Motor neuron (in vitro differentiated cells): ENCODE results near the gene GABPA. TPM values are rescaled to one million over a fixed set of nuclear protein-coding genes. Genes with fewer than 3 reads are reported as not detected.
A peak's percentile ranks its signal among the peaks of the same experiment; 100 is the strongest.

ENCODE experiments used
- ATAC-seq, 8 experiments: fragments of 200-7000 bp; cut with Tn5 transposase; replicated peaks in 6 of 8; 2 replicates each; pipeline ENCODE4 v1.8.0; 2021; ENCODE audit warnings: mild to moderate bottlenecking in 8 of 8, moderate library complexity in 8 of 8
- H3K27ac ChIP-seq, 2 donors: fragments of 250-450 bp; sonication (Bioruptor Pico); 2 replicates each; pipeline ENCODE4 v1.9.0; 2021; ENCODE audit warnings: antibody characterized with exemption in 2 of 2, mild to moderate bottlenecking in 2 of 2, moderate library complexity in 1 of 2
- H3K4me1 ChIP-seq, 2 donors: fragments of 250-450 bp; sonication (Bioruptor Pico); replicated peaks in 1 of 2; 2 replicates each; pipeline ENCODE4 v1.6.1; 2021; ENCODE audit warnings: antibody characterized with exemption in 2 of 2, mild to moderate bottlenecking in 2 of 2, moderate library complexity in 1 of 2
- H3K4me3 ChIP-seq, 5 donors: fragments of 250-450 bp; sonication (Bioruptor Pico); 2 replicates each; pipeline ENCODE4 v1.9.0; 2021; ENCODE audit warnings: antibody characterized with exemption in 5 of 5, mild to moderate bottlenecking in 5 of 5, moderate library complexity in 4 of 5
- WGBS, 10 experiments: fragments of 450-650 bp; shearing (Covaris generic); methylation state at CpG; one replicate each; pipeline ENCODE4 v1.0.0; 2022; 5-methylcytosine and 5-hydroxymethylcytosine counted together
- in situ Hi-C, 9 experiments: fragments of 400-800 bp; cut with MboI; loops; one replicate each; pipeline ENCODE4 v1.15.0; 2021; ENCODE audit warnings: low sequenced_read_pairs in 9 of 9, low pct_unique_long_range_greater_than_20kb in 2 of 9; ENCODE audit not compliant: unreplicated experiment in 9 of 9
- total RNA-seq, 8 experiments: library from RNA; unstranded; fragments of 300-600 nt; gene quantifications; 2 replicates each; pipeline versions ENCODE4 v1.2.3 to v1.2.4, GENCODE V29; 2022

Gene GABPA
- total RNA-seq, 8 experiments from 2014 or later: 17.4 to 35.8 (median 21.4) TPM

DNA sequence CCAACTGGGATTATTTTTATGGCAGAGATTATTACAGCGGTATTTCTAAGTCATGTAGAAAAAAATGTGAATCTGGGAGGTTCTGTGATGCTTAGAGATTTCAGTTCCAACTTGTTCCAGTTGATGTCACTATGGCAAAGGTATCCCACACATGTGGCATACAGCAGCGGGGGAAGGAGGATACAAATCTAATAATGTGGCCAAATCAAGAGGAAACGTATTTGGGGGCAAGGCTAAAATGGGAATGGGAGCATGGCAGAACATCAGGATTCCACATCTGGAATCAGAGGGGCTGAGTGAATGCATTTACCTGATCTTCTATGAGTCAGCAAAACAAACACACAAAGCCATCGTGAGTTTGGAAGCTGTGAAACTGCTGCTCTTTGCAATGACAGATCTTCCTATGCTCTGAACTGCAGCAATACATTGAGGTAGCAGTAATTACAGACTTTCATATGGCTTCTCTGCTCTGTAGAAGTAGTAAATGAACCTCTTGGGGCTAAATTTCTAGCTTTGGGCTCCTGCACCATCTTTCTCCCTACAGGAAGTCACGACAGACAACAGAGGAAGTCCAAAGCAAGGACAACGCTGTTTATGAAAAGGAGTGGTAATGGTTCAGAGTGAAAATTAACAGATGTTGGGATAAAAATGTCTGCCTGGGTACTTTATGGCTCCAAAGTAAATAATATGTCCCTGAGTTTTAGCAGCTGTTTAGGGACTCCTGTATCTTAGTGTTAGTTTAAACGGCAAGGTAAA is 55.5 kb downstream of the GABPA start:
- peak; percentile 66 to 92 (median 83) for ATAC-seq
- H3K27ac ChIP-seq: no peak overlapping the region
- WGBS, 10 experiments: 0 to 92% (median 78%) methylated on average over 1 to 6 of the region's 7 CpGs
- in situ Hi-C loops: loop anchor here in 1 of 9 experiments (25.0 kb wide), 1 partner anchor 922 kb away; no protein-coding TSS in a partner anchor
- H3K4me3 ChIP-seq: no peak overlapping the region
- peaks cover 0 to 7% of the 10 kb centered on the region in 2 donors for H3K4me1 ChIP-seq

DNA sequence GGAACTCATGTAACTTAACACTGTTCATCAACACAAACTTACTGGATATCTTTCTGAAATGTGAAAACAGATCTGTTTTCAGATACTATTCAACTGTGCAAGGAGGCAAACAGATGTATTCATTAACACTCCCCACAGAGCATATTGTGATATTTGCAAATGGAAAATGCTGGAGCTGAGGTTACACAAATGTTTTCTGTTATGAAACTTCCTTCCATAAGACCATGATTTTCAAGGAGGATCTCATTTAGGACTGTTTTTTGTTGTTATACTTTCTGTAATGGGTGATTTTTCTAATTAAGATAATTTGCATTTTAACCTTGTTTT is 56.1 kb downstream of the GABPA start:
- Histone ChIP-seq H3K4me1 (peaks cover 0 to 7% of the 10 kb centered on the region in 2 donors), H3K27ac (no peak overlapping the region), H3K4me3 (no peak overlapping the region)
- peak in 3 of 8 experiments; percentile 58 to 64 (median 61) for ATAC-seq
- in situ Hi-C loops: loop anchor here in 1 of 9 experiments (25.0 kb wide), 1 partner anchor 921 kb away; no protein-coding TSS in a partner anchor

DNA sequence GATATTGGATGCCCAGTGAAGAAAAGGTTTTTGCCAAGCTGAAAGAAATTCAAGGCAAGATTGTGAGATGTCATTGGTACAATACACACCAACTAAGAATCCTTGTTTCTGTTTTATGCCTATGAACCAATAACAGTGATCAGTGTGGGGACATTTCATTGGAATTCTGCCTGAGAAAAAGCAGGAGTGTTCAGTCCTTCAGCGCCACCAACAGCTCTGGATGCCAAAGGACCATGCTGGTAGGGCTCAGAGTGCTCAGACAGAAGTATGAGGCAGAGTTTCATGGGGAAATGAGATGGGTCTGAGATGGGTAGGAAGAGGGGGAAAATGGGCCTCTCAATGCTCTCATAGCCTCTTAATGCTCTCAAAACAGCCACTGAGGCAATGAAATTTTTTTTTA is 56.5 kb downstream of the GABPA start:
- in situ Hi-C loops: loop anchor here in 1 of 9 experiments (25.0 kb wide), 1 partner anchor 921 kb away; no protein-coding TSS in a partner anchor
- peak in 3 of 8 experiments; percentile 61 to 68 (median 62) for ATAC-seq
- Histone ChIP-seq H3K27ac (no peak overlapping the region), H3K4me1 (peaks cover 0 to 7% of the 10 kb centered on the region in 2 donors), H3K4me3 (no peak overlapping the region)
- WGBS, 10 experiments: 43 to 100% (median 100%) methylated on average over 1 of the region's 1 CpG; no CpG with 5 or more reads in 3 of the 10 experiments

DNA sequence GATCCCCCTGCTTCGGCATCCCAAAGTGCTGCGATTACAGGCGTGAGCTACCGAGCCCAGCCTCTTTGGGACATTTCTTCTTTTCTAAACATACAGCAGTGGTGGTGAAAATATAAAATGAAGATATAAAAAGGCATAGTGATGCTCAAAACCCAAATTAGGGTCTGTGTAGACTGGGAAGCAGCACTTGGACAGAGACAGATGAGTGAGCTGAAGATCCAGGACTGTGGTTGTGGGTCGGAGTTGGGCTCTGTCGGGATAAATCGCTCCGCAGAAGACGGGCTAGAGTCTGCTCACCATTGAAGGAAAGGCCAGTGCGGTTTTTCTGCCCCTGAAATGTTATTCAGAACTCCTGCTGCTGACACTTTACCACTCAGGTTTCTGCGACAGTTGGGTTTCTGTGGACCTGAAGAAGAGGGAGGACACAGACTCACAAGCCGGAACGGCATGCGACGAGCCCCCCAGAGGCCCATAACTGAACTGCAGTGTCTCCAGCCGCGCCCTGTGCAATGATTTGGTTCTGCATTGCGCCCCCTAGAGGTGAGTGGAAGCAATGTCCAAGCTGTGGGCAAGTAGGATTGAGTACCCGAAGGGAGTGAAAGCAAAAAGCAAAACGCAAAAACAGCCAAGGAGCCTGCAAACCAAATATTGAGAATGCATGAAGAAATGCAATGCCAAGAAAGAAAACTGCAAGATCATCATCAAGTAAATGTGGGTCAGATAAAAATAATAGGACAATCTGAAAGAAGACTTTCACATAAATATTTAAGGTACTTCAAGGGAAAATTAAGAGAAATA is 66.6 kb downstream of the GABPA start:
- Histone ChIP-seq H3K4me1 (no peaks in the 10 kb centered on the region), H3K4me3 (no peak overlapping the region), H3K27ac (no peak overlapping the region)
- peak in 6 of 8 experiments; percentile 16 to 98 (median 75) for ATAC-seq
- 2 to 72% (median 21%) methylated on average over 3 to 11 of the region's 20 CpGs; no CpG with 5 or more reads in 1 of the 10 experiments for WGBS, 10 experiments
- in situ Hi-C loops: loop anchor here in 1 of 9 experiments (10.0 kb wide), 1 partner anchor 63 kb away; no protein-coding TSS in a partner anchor

DNA sequence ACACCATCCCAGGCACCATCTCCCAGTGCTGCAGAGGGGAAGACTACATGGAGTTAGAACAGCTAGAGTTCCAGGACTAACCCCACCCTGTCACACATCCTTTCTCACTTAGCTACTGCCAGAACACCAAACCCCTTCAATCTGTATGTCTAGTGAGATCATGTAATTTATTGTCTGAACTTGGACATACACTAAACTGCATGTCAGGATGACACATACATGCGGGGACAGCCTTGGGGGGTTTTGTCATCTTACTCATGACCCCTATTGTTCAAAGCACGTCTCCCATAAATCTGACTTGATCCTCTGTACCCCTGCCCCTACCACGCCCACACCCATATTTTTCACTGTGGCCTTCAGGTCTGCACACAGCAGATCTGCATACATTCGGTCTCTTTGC is 71.3 kb downstream of the GABPA start:
- Histone ChIP-seq H3K4me3 (no peak overlapping the region), H3K4me1 (peaks cover 0 to 2% of the 10 kb centered on the region in 2 donors), H3K27ac (no peak overlapping the region)
- peak; percentile 9 to 90 (median 66) for ATAC-seq
- WGBS, 10 experiments: 20 to 100% (median 70%) methylated on average over 1 to 3 of the region's 4 CpGs; no CpG with 5 or more reads in 3 of the 10 experiments
- in situ Hi-C loops: loop anchor here in 1 of 9 experiments (10.0 kb wide), 1 partner anchor 59 kb away; no protein-coding TSS in a partner anchor

DNA sequence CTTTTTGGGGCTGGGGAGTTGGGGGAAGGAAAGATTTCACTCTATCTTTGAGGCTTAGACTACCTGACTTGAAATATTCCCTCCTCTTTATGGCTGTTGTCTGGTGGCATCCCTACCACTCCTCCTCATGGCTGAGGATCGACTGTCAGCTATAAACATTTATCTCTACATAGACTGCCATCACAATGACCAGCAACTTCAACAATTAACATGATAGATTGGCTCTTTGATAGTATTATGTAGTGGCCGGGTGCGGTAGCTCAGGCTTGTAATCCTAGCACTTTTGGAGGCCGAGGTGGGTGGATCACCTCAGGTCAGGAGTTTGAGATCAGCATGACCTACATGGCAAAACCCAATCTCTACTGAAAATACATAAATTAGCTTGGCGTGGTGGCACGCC is 72.4 kb downstream of the GABPA start:
- in situ Hi-C loops: loop anchor here in 1 of 9 experiments (10.0 kb wide), 1 partner anchor 58 kb away; no protein-coding TSS in a partner anchor
- 21 to 79% (median 50%) methylated on average over 2 to 6 of the region's 6 CpGs; no CpG with 5 or more reads in 5 of the 10 experiments for WGBS, 10 experiments
- Histone ChIP-seq H3K27ac (no peak overlapping the region), H3K4me1 (peaks cover 0 to 2% of the 10 kb centered on the region in 2 donors), H3K4me3 (no peak overlapping the region)
- ATAC-seq: no peak

DNA sequence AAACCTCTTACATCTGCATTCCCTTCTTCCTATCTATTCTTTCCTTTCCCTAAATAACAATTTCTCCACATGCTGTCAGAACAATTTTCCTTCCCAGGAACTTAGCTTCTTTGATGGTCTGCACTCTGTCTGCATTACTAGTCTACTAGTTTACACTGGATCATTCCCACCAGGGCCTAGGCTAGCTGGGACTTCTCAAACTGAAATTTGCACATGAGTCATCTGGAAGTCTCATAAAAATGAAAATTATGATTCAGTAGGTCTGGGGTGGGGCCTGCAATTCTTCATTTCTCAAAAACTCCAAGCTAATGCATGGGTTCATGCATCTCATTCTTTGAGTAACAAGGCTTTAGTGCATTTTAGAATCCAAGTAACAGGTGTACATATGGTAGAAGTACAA is 74.2 kb downstream of the GABPA start:
- H3K27ac ChIP-seq: no peak overlapping the region
- no peak overlapping the region for H3K4me3 ChIP-seq
- ATAC-seq: peak in 6 of 8 experiments; percentile 27 to 95 (median 56)
- in situ Hi-C loops: loop anchor here in 1 of 9 experiments (10.0 kb wide), 1 partner anchor 56 kb away; no protein-coding TSS in a partner anchor
- peaks cover 0 to 2% of the 10 kb centered on the region in 2 donors for H3K4me1 ChIP-seq

DNA sequence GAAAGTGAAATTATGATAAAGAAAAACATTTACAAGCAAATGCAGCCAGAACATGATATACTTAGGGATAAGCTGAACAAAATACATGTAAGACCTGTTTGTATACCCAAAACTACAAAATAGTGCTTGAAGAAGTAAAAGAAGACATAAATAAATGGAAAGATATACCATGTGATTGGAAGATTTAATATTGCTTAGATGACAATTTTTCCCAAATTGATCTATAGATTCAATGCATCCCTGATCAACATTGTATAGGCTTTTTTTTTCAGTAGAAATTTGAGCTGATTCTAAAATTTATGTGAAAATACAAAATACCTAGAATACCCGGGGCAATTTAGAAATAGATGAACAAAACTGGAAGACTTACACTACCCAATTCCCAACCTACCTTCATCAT is 76.4 kb downstream of the GABPA start:
- in situ Hi-C loops: no loop called here
- ATAC-seq: no peak
- peaks cover 0 to 2% of the 10 kb centered on the region in 2 donors for H3K4me1 ChIP-seq
- WGBS, 10 experiments: 40 to 100% (median 92%) methylated on average over 1 of the region's 1 CpG
- no peak overlapping the region for H3K27ac ChIP-seq
- H3K4me3 ChIP-seq: no peak overlapping the region

DNA sequence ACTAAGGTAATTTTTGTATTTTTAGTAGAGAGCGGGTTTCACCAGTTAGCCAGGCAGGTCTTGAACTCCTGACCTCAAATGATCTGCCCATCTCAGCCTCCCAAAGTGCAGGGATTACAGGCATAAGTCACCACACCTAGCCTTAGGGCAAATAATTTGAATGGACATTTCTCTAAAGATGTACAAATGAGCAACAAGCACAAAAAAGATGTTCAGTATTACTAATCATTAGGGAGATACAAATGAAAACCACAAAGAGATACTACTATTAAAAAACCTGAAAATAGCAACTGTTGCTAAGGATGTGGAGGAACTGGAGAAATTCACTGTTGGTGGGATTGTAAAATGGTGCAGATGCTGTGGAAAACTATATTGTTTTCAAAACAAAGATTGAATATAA is 79.1 kb downstream of the GABPA start:
- WGBS, 10 experiments: 100% methylated on average over 1 of the region's 1 CpG; no CpG with 5 or more reads in 8 of the 10 experiments
- Histone ChIP-seq H3K4me3 (no peak overlapping the region), H3K27ac (no peak overlapping the region), H3K4me1 (peaks cover 0 to 3% of the 10 kb centered on the region in 2 donors)
- ATAC-seq: peak in 1 of 8 experiments; percentile 39
- in situ Hi-C loops: no loop called here

DNA sequence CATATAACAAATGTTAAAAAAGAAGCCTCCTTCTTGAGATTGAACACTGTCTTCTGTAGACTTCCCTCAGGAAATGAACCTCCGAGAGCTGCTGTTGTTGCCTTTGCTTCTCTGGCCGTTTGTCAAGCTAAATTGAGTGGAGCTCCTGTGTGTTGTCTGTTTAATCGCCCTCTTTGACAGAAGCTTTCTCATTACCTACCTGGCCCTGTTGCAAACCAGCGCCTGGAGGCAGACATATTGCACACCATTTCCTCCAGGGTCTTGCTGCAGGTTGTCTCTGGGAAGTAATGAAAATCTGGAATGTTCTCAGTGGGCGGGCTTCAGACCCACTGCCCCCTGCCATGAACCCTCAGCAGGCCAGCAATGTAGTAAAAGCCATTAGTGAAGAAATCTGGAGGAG is 83.3 kb downstream of the GABPA start:
- Histone ChIP-seq H3K4me3 (no peak overlapping the region), H3K27ac (no peak overlapping the region), H3K4me1 (peaks cover 0 to 3% of the 10 kb centered on the region in 2 donors)
- ATAC-seq: no peak
- in situ Hi-C loops: no loop called here
- WGBS, 10 experiments: 19 to 100% (median 68%) methylated on average over 1 to 5 of the region's 5 CpGs; no CpG with 5 or more reads in 1 of the 10 experiments

DNA sequence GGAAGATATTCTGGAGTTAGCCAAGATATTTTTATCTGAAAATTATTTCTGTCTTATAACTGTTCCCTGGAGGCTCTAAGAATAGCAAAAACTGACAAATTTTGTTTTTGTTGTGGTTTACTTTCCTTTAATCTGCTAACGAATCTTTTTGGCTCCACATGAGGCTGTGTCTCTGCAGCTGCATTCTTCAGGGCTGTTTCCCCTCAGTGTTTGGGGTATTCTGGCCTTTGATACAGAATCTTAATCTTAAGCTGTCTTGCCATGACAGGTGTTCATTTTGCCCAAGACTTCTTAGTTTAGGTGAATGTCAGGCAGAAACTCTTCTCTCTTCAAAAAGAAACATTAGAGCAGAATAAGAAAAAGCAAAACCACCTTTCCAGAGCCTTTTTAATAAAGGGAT is 83.8 kb downstream of the GABPA start:
- in situ Hi-C loops: no loop called here
- Histone ChIP-seq H3K27ac (no peak overlapping the region), H3K4me1 (peaks cover 0 to 3% of the 10 kb centered on the region in 2 donors), H3K4me3 (no peak overlapping the region)
- no peak for ATAC-seq
- 29 to 90% (median 80%) methylated on average over 1 of the region's 1 CpG; no CpG with 5 or more reads in 3 of the 10 experiments for WGBS, 10 experiments
